UCSD-AML1 (cell line): ENCODE data around the gene GRM8.
A peak's percentile ranks its signal among the peaks of the same experiment; 100 is the strongest.

Experiments
- DNase-seq: peaks from one replicate; lab custom pipeline; 2025; ENCODE audit not compliant: unreplicated experiment; lab: John Stamatoyannopoulos, UW

The GRM8 gene

DNA sequence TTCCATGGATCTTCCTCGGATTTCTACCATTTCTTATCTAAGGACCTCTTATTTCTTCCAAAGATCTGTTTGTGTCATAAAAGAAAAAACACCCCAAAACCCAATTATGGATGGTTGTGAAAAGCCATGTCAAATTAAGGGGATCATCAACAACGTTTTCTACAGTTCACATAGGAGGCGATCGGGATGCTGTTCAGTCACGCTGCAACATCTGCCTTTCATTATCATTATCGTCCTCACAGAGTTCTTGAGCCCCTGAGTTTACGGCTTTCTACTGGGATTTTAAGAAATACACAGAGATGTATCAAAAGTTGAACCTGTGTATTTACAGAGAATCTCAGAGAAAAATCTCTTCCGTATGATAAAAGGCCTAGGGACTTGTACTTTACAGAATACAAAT, 101.4 kb downstream of the GRM8 start:
- DNase-seq: no peak

DNA sequence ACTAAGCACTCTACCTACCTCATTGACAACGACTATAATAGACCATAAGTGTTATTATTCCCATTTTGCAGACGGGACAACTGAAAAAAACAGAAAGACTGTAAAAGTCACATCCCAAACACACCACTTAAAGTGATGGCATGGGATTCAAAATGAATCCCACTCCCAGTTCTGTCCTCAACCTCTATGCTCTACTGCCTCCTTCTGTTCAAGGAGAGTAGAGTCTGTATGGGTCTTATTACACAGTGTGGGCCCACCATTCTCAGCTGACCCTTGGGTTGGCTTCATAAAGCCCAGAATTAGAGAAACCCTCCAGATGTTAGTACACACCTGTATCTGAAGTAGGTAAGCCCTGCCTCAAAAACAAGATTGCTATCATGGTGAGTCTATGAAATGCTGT, 102.2 kb downstream of the GRM8 start:
- DNase-seq: no peak

DNA sequence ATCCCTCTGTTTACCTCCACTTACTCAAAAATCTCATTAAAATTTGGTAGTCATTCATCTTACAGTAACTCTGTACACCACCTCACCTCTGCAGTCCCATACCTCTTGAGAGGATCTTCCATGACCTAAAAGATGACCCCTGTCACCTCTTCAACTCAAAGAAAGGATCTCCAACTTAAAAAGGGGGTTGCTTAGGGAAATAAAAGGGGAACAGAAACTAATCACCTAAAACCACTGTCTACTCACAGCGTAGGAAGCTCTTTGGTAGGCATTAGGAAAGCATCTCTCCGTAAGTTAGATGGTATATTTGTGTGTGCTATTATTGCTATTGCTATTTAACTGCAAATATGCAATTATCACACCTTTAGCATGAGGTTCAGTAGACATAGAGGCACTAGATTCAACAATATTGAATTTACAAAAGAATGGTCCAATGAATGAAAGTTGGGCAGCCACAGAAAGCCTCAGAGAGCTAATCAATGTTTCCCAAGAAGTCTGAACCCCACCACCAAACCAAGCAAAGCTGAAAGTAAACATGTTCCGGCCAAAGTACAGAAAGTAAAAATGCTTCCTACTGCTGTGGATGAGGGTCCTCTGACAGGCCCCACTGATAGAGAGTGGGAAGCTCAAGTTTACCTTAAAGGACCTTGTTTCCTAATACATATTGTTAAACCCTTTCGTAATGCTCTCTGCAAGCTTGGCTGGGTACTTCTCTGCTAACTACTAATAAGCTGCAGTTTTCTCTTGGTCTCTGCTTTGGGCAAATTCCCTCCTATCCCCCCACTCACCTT, 105.8 kb downstream of the GRM8 start:
- no peak for DNase-seq

DNA sequence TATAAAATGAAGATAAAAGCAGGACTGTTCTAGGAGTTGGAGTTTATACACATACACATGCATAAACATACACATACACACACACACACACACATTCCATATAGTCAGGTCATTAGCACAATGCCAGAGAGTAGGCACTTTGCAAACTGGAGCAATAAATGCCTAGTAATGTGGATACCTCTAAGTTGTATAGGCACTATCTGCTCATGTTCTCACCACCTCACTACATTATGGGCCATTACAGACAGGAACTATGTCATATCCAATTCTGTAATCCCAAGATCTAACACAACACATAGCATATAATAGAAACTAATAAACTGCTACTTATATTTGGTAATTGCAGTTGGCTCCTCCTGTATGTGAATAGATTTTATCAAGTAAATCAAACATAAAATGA, 115.6 kb downstream of the GRM8 start:
- no peak for DNase-seq

DNA sequence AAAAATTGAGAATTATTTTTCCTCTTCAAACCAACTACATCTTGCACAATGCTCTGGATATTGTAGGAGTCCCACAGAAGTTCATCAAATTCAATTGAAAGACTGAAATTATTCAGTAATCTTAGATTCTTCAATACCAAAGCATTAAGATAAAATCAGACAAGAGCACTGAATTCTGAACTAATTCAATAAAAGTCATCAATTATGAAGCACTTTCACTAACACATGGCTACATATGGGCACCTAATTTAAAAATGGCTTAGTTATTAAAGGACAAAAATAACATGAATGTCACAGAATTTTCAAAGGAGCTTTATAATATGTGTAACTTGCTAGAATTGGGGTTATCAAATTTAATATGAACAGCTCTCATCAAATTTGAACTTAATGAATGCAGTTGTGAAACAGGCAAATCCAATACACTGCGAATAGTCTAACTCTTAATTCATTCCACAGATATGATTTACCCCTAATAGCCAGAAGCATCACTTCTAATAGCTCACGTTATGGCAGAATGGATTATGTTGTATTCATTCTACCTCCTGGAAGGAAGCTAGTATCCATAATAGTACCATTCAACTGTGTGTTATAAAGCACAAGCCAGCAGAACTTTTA, 116.8 kb downstream of the GRM8 start:
- DNase-seq: no peak

DNA sequence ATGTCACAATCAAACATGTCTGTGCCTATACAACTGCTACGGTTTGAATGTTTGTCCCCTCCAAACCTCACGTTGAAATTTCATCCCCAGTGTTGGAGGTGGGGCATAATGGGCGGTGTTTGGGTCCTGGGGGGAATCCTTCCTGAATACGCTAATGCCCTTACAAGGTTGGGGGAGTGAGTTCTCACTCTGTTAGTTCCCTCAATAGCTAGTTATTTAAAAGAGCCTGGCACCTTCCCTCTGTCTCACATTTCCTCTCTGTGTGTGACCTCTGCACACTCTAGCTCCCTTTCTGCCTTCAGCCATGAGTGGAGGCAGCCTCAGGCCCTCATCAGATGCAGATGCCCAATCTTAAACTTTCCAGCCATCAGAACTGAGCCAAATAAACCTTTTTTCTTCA, 129.5 kb downstream of the GRM8 start:
- no peak for DNase-seq

DNA sequence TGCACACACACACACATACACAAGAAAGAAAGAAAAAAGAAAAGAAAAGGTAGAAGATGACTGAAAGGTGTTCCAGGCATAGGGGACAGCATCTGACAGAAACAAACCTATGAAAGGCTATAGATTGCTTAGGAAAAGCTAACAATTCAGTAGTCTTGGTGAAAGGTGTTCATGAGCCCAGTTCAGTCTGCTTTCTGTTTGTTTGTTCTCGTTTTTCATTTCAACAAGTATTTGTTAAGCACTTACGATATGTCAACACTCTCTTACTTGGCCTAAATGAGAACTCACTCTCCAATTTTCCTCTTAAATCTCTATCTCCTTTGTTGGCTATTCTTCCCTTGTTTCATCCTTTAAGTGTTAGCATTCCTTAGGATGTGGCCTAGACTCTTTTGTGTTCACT, 133.2 kb downstream of the GRM8 start:
- no peak for DNase-seq

DNA sequence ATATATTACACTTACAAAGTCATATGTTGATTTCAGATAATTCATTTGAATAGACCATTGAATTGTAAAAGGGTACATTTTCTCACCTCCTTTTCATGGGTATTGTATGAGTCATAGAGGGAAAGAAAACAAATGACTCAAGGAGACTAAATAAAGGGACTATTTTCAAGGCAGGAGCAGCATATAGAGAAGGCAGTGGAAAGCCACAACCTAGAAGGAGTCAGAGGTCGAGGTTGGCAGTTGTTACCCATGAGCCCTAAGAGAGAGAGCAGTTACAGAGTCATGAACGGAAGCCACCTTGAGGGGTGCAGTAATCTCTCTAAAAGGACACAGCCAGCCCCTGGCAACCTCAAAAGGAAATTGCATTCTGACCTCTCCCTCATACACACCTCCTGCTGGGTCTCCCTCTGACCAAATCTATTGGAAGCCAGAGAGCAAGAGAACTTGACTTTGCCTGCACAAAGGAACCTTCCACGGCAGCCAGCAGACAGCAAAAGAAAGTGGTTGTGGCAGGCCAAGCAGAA, 137.9 kb downstream of the GRM8 start:
- no peak for DNase-seq

DNA sequence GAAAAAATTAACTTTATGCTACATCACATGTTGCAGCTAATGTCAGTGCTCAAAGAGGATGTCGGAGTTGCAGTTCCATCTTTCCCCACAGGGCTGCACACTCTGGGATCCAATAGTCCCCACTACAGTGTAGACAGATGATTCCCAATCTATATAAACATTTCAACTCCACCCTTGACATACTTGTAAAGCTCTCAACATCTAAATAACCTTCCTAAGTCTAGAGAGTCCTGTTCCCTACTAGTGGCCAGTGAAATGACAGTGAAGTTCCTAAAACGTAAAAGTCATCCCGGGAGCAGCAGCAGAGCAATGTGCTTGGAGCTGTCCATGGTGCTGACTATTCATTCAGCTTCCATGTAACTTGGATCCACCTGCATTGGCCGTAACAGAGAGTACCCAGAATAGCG, 145.1 kb downstream of the GRM8 start:
- DNase-seq: peak; percentile 8

DNA sequence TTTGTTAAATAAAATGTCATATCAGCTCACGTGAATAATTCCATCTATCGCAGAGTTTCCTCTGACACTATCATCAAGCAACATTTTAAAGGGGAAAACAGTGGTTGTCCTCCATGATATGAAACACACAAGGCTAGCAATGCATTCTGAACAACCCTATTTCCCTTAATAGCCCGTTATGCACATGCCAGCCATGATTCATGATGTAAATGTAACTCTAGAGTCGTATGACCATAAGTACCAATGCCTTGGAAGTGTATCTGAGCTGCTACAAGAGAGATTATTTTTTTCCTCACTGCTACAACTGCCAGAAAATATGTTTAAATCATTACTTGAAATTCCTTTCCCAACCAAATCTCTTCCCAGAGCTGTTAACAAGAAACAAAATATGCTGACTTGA, 159.4 kb downstream of the GRM8 start:
- DNase-seq: no peak

DNA sequence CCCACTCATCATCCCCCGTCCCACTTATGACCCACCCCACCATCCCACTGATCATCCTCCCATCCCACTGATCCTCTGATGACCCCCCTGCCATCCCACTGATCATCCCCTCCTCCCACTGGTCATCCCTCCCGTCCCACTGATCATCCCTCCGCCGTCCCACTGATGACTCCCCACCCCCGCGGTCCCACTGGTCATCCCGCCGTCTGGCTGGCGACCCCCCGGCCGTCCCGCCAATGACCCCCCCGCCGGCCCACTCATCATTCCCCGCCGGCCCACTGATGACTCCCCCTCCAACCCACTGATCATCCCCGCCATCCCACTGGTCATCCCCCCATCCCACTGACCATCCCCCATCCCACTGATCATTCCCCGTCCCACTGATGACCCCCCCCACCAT, 161.1 kb downstream of the GRM8 start:
- DNase-seq: no peak

DNA sequence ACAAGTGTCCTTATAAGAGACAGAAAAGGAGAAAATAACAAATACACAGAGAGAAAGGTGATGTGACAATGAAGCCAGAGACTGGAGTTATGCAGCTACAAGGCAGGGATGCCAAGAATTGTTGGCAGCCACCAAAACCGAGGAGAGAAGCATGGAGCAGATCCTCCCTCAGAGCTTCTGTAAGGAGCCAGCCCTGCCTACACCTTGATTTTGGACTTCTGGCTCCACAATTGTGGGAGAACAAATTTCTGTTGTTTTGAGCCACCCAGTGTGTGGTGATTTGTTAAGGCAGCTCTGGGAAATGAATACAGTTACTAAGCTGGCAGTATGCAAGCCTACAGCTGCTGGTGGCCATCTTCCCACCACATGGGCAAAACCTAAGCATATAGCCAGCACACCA, 163.6 kb downstream of the GRM8 start:
- no peak for DNase-seq

DNA sequence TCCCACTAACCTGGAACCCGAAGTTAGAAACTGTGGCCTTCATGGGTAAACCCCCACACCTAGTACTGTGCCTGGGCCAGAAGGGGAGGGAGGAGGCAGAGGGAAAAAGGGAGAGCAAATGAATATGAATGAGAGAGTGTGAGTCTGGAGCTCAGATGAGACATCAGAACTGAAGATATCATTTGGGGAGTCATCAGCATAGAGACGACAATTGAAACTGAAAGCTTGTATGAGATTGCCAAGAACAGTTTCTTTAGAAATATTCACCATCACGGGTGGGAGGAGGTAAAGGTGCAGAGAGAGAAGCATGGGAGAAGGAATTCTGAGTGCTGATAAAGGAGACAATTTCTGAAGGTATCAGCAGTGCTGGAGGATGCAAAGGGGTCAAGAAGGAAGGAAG, 171.2 kb downstream of the GRM8 start:
- no peak for DNase-seq

DNA sequence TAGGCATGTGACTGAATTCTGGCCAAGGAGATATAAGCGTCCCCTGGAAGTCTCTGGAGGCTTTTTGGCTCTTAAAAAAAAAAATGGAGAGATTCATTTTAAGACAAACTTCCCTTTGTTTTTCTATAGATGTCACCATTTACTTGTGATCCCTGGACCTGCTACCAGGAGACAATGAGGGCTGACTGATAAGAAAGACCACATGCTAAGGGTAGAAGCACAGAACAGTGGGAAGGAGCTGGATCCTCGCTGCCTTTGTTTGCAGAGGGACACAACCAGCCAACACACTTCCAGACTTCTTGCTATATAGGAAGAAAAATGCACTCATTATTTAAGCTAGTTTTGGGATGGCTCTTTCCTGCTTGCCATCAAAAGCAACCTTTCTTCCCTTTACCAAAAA, 172.2 kb downstream of the GRM8 start:
- no peak for DNase-seq

DNA sequence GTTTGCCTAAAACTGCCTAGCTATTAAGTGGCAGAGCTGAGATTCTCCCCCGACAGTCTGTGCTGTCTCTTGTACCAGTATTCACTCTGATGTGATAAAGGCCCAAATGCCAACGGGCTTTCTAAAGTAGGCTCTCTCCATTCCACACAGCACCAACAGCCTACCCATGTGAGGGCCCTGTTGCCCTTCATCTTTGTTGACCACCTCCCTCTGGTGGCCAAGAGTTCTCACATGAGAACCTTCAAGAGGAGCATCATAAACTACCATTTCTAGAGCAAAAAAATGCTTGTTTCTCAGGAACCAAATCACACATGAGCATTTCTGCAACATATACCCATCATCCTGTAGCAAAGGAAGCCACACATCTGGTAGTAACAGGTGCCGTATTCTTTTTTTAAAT, 185.8 kb downstream of the GRM8 start:
- no peak for DNase-seq

DNA sequence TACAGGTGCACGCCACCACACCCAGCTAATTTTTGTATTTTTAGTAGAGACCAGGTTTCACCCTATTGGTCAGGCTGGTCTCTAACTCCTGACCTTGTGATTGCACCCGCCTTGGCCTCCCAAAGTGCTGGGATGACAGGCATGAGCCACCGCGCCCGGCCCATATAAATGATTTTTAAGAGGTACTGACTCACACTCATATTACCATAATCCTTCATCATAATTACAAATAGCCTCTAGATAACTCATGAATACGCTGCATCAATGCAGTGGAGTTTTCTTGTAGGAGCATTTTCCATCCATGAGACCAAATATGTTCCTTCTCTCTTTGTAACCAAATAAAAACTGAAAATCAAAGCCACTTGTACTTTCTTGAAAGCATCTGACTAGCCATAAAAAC, 193.3 kb downstream of the GRM8 start:
- no peak for DNase-seq

DNA sequence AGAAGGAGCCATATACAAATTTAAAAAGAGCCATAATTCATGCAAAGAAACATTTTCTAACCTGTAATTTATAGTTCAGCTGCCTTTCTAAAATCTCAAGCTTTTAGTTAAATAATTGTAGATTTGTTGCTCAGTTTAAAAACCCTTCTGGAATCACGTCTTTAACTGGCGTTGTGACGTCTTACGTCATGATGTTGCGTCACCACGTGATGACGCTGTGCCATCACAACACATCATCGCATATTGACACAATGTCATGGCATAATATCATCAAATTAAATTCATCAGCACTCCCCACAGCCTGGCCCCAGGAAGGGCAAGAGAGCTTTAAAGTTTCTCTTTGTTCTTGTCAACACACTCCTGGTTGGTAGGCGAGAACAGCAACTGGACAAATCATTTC, 194.8 kb downstream of the GRM8 start:
- DNase-seq: no peak

DNA sequence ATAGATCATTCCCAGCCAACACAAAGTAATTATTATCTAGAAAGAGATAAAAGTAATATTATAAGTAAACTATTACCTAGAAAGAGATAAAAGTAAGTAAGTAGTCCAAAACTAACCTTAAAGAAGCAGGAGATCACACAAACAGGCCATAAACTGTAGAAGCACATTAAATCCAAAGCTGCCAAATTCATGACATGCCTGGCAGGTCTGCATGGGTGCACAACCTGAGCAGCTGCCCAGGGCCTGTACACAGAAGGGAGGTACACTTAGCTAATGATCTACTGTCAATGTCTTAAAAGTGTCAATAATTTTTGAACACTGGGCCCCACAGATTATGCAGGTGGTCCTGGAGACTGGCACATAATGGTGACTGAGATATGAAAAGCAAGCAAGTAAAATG, 196.5 kb downstream of the GRM8 start:
- no peak for DNase-seq

DNA sequence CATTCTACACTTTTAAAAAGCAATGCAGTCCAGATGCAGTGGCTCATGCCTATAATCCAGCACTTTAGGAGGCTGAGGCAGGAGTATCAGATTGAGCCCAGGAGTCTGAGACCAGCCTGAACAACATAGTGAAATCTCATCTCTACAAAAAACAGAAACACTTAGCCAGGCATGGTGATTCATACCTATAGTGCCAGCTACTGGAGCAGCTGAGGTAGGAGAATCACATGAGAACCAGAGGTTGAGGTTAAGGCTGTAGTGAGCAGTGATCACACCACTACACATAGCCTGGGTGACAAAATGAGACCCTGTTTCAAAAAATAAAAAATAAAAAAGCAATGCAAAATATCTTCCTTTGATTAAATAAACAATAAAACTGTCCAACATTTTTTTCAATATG, 205.2 kb downstream of the GRM8 start:
- no peak for DNase-seq

DNA sequence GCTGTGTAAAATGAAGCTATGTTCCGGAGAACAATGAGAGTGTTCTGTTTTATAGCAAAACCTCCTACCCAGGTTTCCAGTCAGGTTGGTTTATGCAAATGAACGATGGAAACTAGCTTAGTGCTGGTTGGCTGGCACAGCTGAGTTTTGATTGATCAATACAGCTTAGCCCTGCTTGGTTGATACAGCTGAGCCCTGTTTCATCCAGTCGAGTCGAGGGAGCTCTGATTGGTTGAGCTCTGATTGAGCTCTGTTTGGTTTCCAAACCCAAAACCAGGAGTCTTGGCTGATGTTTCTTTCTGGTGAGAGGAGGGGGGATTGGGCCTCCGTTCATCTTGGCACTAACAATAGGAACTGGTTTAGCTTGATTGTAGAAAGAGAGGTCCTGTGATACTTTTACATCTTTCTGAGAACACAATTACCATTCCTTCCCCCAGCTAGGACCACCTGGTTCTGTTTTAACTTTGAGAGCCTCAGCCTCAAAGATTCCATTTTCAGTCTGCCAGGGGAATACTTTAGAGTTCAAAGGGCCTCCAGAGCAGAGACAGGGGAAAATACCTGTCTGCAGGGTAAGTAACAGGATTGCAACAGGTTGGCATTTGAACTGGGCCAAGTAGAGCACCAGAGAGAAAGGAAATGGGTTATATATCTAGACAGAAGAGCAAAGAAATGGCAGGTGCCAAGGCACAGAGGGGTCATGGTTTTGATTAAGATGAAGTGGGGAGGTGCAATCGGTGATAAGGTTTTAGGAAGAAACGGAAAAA, 210.9 kb downstream of the GRM8 start:
- DNase-seq: no peak

DNA sequence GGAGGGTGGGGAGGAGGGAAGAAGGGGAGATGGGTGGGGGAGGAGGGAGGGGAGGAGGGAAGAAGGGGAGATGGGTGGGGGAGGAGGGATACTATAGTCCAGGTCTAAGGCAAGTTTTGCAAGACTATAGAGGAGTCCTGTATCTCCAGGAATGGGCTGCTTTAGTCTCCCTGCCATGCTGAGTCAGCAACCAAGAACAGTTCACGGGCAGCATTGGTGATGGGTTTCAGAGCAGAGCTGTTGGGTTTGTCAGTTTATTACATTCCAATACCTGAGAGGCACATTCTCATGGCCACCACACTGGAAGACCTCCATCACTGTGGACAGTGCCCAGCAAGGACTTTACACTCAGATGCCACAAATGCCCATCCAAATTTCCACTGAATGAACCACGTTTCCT, 212.7 kb downstream of the GRM8 start:
- DNase-seq: no peak

DNA sequence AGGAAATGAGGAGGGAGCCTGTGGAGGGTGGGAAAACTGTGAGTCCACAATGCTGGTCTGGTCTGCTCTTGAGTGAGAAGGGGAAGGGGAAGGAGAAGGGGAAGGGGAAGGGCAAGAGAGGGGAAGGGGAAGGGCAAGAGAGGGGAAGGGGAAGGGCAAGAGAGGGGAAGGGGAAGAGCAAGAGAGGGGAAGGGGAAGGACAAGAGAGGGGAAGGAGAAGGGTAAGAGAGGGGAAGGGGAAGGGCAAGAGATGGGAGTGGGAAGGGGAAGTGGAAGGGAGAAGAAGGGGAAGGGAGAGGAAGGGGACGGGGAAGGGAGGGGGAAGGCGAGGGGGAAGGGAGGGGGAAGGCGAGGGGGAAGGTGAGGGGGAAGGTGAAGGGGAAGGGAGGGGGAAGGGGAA, 213.2 kb downstream of the GRM8 start:
- DNase-seq: no peak
